Adrenal gland (tissue), 5 donors: ENCODE results near the gene TCF4.

Experiments
- POLR2A ChIP-seq, 2 donors: fragments of 450-650 bp; IDR thresholded peaks; one replicate each; pipeline ENCODE4 v1.6.1; 2017; ENCODE audit warnings: antibody characterized with exemption in 2 of 2, mild to moderate bottlenecking in 2 of 2, moderate library complexity in 1 of 2
- TF ChIP-seq, protein P1 (sequence below), 6 experiments: fragments of 450-650 bp in 4 of 6; fragments of 200-600 bp in 2 of 6; sonication (generic) in 1 of 6; IDR thresholded peaks; 1 replicate in 5 of 6; 2 replicates in 1 of 6; pipeline versions ENCODE4 v1.5.1 to v1.8.0; 2016 to 2021; ENCODE audit warnings: antibody characterized with exemption in 6 of 6, mild to moderate bottlenecking in 2 of 6, moderate library complexity in 1 of 6
- donor health status: DM: no; HTN: no; CAD: no.

GRCh38 chr18:55326134-55326533 is 261.9 kb downstream of the TCF4 start:
- TF ChIP-seq, protein P1, sequence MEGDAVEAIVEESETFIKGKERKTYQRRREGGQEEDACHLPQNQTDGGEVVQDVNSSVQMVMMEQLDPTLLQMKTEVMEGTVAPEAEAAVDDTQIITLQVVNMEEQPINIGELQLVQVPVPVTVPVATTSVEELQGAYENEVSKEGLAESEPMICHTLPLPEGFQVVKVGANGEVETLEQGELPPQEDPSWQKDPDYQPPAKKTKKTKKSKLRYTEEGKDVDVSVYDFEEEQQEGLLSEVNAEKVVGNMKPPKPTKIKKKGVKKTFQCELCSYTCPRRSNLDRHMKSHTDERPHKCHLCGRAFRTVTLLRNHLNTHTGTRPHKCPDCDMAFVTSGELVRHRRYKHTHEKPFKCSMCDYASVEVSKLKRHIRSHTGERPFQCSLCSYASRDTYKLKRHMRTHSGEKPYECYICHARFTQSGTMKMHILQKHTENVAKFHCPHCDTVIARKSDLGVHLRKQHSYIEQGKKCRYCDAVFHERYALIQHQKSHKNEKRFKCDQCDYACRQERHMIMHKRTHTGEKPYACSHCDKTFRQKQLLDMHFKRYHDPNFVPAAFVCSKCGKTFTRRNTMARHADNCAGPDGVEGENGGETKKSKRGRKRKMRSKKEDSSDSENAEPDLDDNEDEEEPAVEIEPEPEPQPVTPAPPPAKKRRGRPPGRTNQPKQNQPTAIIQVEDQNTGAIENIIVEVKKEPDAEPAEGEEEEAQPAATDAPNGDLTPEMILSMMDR (IDR thresholded peaks at IDR 0.05), result no peak
- TF ChIP-seq POLR2A (IDR thresholded peaks at IDR 0.05), result no peak
